Astrocyte of the cerebellum (primary cell): ENCODE measurements around the gene PIAS1.

Experiments
- DNase-seq: peaks from one replicate; pipeline ENCODE4 v3.0.0-alpha.2; 2011; ENCODE audit warnings: low read depth
- H3K4me3 ChIP-seq: 2 replicates; pipeline ENCODE4 v1.5.1; 2011; ENCODE audit warnings: mild to moderate bottlenecking, low read depth, low read length, moderate library complexity
- in situ Hi-C: cut with HindIII; loops from 2 replicates; pipeline ENCODE4 v1.10.0; 2017; ENCODE audit warnings: low sequenced_read_pairs
- TF ChIP-seq, protein P1 (sequence below): IDR thresholded peaks from 2 replicates; pipeline ENCODE4 v1.5.1; 2012; ENCODE audit warnings: low read length, low read depth, moderate library complexity, mild to moderate bottlenecking; ENCODE audit errors: missing control alignments

Gene PIAS1

DNA sequence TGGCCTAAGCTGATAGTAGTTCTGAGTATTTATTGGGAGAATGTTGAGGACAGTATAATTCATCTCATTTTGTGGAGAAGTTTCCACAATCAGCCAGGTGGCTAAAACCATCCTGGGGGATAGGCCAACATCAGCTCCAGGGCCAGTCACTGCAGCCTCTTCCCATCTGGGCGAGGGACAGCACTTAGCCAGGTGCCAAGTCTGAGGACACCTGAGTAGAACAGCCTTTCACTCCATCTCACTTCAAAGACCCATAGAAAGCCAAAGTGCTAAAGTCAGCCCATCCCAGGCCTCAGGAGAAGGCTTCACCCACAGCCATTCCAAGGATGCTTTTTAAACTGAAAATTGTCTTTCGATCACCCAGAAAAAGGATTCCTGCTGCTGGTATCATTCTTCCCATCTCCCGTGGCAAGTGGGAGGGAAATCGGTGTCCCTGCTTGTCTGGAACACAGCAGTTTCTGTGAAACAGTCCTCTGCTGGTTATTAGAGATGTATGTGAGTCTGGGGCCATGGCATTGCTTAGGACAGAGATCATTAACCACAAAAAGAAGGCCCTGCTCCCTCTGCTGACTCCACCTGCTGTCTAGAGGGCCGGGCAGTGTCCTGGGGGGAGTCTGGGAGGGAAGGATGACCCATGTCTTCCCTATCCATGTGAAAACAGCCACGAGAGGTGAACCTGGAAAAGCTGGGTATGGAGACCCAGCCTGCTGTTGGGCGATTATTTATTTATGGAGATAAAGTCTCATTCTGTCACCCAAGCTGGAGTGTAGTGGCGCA, 141.4 kb downstream of the PIAS1 start:
- H3K4me3 ChIP-seq: no peak overlapping the region
- in situ Hi-C loops: no loop called here
- DNase-seq: no peak
- TF ChIP-seq, protein P1, sequence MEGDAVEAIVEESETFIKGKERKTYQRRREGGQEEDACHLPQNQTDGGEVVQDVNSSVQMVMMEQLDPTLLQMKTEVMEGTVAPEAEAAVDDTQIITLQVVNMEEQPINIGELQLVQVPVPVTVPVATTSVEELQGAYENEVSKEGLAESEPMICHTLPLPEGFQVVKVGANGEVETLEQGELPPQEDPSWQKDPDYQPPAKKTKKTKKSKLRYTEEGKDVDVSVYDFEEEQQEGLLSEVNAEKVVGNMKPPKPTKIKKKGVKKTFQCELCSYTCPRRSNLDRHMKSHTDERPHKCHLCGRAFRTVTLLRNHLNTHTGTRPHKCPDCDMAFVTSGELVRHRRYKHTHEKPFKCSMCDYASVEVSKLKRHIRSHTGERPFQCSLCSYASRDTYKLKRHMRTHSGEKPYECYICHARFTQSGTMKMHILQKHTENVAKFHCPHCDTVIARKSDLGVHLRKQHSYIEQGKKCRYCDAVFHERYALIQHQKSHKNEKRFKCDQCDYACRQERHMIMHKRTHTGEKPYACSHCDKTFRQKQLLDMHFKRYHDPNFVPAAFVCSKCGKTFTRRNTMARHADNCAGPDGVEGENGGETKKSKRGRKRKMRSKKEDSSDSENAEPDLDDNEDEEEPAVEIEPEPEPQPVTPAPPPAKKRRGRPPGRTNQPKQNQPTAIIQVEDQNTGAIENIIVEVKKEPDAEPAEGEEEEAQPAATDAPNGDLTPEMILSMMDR: no peak

DNA sequence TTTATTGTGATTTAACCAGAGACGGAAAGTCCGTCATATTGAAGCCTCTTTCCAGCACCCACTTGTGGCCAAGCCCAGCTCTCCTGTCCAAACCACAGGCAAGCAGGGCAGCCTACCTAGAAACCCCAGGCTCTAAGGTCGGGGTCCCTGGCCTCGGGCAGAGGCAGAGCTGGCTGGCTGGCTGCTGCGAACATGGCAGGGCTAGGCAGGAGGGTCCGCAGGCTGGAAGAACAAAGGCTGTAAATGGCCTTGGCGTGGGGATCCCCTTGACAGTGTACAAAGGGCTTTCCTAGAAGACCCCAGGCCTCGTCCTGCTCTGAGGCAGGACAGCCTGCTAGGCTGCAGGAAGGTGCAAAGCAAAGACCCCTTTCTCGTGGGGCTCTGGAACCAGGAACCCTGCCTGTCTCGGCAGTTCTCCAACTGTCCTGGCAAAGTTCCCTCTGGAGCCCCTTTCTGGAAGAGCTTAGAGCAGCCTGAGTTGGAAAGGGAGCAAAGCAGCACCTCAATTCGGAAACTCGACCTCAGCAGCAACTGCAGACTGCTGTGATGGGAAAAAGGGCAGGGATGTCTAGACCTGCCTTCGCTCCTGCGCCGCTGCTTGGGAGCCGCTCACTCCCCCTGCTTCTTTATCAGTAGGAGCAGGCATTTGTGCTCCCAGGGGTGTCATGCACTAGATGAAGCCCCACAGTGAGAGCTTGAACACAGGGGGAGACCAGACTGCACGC, 142.5 kb downstream of the PIAS1 start:
- TF ChIP-seq, protein P1: no peak
- DNase-seq: no peak
- in situ Hi-C loops: no loop called here
- no peak overlapping the region for H3K4me3 ChIP-seq

DNA sequence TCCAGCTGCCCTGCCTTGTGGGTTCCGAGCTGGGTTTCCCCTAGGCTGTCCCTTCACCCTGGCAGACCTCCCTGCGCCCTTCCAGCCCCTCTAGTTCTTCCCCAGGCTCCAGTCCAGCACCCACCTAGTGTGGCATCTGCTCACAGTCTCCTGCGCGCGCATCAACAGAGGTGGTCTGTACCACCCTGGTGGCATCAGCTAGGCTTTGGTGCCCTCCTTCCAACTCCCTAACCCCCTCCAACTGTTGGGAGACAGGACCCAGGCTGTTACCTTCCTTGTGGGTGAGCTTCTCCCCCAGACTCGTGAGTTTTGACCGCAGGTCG, 143.0 kb downstream of the PIAS1 start:
- no peak for DNase-seq
- in situ Hi-C loops: no loop called here
- TF ChIP-seq, protein P1: no peak
- H3K4me3 ChIP-seq: no peak overlapping the region

DNA sequence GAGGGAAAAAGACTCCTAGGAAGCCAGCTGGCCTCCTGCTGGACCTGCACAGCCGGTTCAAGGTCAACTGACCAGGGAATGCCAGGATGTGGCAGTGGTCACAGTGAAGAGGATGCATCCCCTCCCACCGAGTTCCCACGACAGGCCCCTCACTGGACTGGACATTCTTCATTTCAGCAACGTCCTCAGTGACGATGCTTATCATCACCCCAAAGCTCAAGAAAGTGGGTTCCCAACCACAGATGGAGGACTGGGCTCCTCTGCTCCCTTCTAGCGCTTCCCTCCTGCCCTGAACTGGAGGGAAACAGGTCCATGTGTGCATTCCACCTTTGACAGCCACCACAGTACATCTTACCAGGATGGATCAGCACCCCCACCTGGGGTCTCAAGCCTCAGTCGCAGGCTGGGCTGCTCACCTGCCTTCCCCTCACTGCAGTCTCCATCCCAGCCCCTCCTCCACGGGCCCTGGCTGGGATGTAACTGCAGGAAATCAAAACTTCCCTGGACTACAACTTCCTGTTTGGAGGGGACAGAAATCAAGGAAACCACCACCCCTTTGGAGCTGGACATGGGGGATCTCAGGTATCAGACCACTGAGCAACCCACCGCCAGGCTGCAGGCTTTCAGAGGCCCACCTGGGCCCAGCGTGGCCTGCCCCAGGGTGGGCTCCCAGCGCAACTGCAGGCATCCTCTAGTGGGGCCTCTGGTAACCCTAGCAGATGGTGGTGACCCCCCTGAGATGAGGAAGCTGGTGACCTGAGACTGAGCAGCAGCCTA, 143.7 kb downstream of the PIAS1 start:
- H3K4me3 ChIP-seq: no peak overlapping the region
- in situ Hi-C loops: no loop called here
- no peak for DNase-seq
- TF ChIP-seq, protein P1: no peak

DNA sequence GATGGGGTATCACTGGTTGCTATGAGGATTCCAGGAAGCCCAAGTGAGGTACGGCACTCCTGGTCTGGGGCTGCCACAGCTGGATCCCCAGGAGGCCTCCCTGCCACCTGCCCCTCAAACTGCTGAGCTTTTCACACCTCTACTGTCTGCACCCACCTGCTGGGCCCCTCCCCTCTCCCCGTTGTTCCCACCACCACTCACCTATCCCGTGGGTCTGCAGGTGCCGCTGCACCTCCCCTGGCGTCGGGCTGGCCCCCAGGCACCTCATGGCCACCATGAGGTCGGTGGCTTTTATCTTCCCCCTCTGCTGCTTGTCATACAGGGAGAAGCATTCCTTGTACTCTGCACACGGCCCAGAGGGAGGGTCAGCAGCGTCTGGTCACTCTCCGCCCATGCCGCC, 145.2 kb downstream of the PIAS1 start:
- TF ChIP-seq, protein P1: no peak
- in situ Hi-C loops: no loop called here
- no peak for DNase-seq
- H3K4me3 ChIP-seq: no peak overlapping the region

DNA sequence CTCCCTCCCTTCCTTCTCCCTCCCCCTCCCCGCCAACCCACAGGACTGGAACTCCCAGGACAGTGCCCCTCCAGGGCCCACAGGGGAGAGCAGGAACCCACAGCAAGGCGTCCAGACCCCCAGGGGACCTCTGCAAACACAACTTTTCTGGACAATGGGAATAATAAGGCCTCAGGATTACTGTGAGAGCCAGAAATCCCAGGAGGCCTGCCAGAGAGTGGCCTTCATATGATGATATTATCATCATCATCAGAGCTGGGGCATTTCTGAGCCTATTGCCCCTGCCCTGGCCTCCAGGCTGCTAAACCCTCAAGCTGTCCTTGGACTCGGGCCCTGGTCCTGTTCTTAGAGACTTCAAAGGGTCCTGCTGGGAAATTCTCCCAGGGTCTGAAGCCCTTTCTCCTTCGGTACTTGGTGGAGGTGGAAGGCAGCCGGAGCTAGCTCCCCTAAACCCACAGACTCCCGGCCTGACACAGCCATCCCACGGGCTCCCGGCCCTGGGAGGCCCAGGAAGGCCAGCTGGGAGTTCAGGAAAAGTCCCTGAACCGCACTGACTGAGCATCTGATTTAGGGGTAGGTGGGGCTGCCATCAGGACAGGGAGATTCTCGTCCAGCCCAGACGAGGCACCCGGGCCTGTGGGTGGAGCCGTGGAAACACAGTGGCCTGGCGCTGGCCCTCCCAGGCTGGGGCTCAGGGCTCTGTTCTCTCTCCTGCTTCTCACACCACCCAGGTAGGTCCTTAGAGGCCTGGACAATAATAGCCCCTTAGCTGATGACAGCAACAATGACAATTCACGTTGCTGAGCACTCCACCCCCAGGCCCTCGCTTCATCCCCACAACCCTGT, 146.1 kb downstream of the PIAS1 start:
- TF ChIP-seq, protein P1: no peak
- in situ Hi-C loops: no loop called here
- no peak for DNase-seq
- no peak overlapping the region for H3K4me3 ChIP-seq
